Measurements from ENCODE around the gene GTF3C2.
"Not testable (repeated sequence)": the region's sequence is repeated elsewhere in the genome, so short reads cannot be mapped to it uniquely, and the experiment has no call there.

Gene GTF3C2

GRCh38 chr2:27372937-27373336 lies 16.4 kb upstream of the GTF3C2 start:
- DNase-seq = no peak

- no peak for DNase-seq
These were observed 14.5 kb upstream of the GTF3C2 start for GRCh38 chr2:27370816-27371620.

- DNase-seq = peak; percentile 96
These were observed 13.7 kb upstream of the GTF3C2 start, which contains the start of the genes EIF2B4 and SNX17 for GRCh38 chr2:27370026-27370815. Gene EIF2B4 (minus strand): TSS chr2:27370338. CDS start chr2:27370314, 24 bp downstream. Gene SNX17 (plus strand): TSS chr2:27370616. CDS start chr2:27370744, 128 bp downstream.

GRCh38 chr2:27369471-27370025 lies 13.0 kb upstream of the GTF3C2 start:
- DNase-seq = peak; percentile 37

- no peak for DNase-seq
These were observed 7.4 kb upstream of the GTF3C2 start for GRCh38 chr2:27363933-27364332.

GRCh38 chr2:27362678-27363420 lies 6.3 kb upstream of the GTF3C2 start:
- DNase-seq = no peak

GRCh38 chr2:27356056-27356381 lies 545 bp downstream of the GTF3C2 start:
- peak; percentile 68 for DNase-seq

GRCh38 chr2:27354597-27354927 lies 2.0 kb downstream of the GTF3C2 start:
- DNase-seq = no peak

- no peak for DNase-seq
These were observed 2.6 kb downstream of the GTF3C2 start for GRCh38 chr2:27353762-27354596.

- DNase-seq = not testable (repeated sequence)
These were observed 3.2 kb downstream of the GTF3C2 start for GRCh38 chr2:27353386-27353761.

- no peak for DNase-seq
These were observed 4.6 kb downstream of the GTF3C2 start for GRCh38 chr2:27351802-27352598.

- no peak for DNase-seq
These were observed 6.4 kb downstream of the GTF3C2 start for GRCh38 chr2:27350106-27350693.

GRCh38 chr2:27347641-27348040 lies 8.9 kb downstream of the GTF3C2 start:
- DNase-seq = no peak

- DNase-seq = no peak
These were observed 20.4 kb downstream of the GTF3C2 start for GRCh38 chr2:27336173-27336572.

GRCh38 chr2:27335311-27335710 lies 21.3 kb downstream of the GTF3C2 start:
- no peak for DNase-seq

- no peak for DNase-seq
These were observed 31.8 kb downstream of the GTF3C2 start for GRCh38 chr2:27324720-27325119.

GRCh38 chr2:27323596-27324285 lies 32.8 kb downstream of the GTF3C2 start:
- DNase-seq = no peak

- DNase-seq = peak; percentile 70
These were observed 33.6 kb downstream of the GTF3C2 start, which contains the start of gene MPV17 for GRCh38 chr2:27322766-27323595. Gene MPV17 (minus strand): TSS chr2:27323097. CDS start chr2:27322517, 580 bp downstream.

GRCh38 chr2:27322301-27322765 lies 34.2 kb downstream of the GTF3C2 start:
- DNase-seq = no peak

All from NK-92 treated with Interleukin-12 subunit alpha and Interleukin-12 subunit beta, amount 100 ng/mL, for 24 hours (cell line).